ENCODE results near the gene GRIN3A. TPM values are rescaled to one million over a fixed set of nuclear protein-coding genes. Genes with fewer than 3 reads are reported as not detected.

The GRIN3A gene
- total RNA-seq, 1 experiment from 2014 or later: not detected

GRCh38 chr9:101668421-101668820, 70.0 kb downstream of the GRIN3A start:
- Mint-ChIP-seq H3K9me3 (ENCODE audit: unreplicated experiment) (no peaks in the 10 kb centered on the region), H3K27me3 (ENCODE audit: insufficient read depth, unreplicated experiment) (peaks cover 3% of the 10 kb centered on the region), H3K4me3 (ENCODE audit: unreplicated experiment) (no peak overlapping the region), H3K4me1 (ENCODE audit: low read depth, unreplicated experiment) (no peaks in the 10 kb centered on the region), H3K36me3 (ENCODE audit: insufficient read depth, unreplicated experiment) (no peaks in the 10 kb centered on the region), H3K27ac (ENCODE audit: unreplicated experiment) (no peak overlapping the region)
- no peaks in the 10 kb centered on the region for H3K27me3 ChIP-seq (replicated peaks; ENCODE audit: control insufficient read depth, insufficient read depth, low read length)
- no peak for DNase-seq
- ChIA-PET CTCF (no interaction called here), POLR2A (no interaction called here)
- no peaks in the 10 kb centered on the region for H3K9me3 ChIP-seq
- no peaks in the 10 kb centered on the region for H3K4me1 ChIP-seq
- TF ChIP-seq, protein P1, sequence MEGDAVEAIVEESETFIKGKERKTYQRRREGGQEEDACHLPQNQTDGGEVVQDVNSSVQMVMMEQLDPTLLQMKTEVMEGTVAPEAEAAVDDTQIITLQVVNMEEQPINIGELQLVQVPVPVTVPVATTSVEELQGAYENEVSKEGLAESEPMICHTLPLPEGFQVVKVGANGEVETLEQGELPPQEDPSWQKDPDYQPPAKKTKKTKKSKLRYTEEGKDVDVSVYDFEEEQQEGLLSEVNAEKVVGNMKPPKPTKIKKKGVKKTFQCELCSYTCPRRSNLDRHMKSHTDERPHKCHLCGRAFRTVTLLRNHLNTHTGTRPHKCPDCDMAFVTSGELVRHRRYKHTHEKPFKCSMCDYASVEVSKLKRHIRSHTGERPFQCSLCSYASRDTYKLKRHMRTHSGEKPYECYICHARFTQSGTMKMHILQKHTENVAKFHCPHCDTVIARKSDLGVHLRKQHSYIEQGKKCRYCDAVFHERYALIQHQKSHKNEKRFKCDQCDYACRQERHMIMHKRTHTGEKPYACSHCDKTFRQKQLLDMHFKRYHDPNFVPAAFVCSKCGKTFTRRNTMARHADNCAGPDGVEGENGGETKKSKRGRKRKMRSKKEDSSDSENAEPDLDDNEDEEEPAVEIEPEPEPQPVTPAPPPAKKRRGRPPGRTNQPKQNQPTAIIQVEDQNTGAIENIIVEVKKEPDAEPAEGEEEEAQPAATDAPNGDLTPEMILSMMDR (IDR thresholded peaks at IDR 0.05; ENCODE audit: insufficient read depth in 1 of 2, low read depth in 1 of 2, low read length in 1 of 2, severe bottlenecking in 1 of 2, unreplicated experiment in 1 of 2): no peak
- H3K4me3 ChIP-seq (ENCODE audit: low read depth, low read length): no peak overlapping the region
- H3K36me3 ChIP-seq (ENCODE audit: control insufficient read depth, insufficient read depth, low read length): no peaks in the 10 kb centered on the region
- intact Hi-C loops (cut with micrococcal nuclease; ENCODE audit: unreplicated experiment): no loop called here
- BruUV-seq (replicated peaks): no TSS peak

DNA sequence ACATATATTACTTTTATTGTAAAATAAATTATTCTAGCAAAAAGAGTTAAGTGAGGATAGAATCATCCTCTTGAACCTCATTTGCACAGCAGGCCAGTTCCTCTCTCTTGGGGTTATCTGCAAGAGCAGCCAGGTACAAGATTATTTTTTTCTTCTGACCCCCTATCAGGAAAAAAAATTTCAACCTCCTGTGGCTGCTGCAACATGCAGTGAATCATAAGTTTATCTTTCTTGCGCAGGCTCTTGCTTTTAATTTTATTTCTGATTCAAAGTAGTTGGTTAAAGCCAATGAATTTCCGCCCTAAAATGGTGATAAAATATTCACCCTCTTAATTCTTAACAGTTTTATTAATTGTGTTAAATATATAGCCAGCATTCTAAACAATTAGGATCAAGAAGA, 74.0 kb downstream of the GRIN3A start:
- no peaks in the 10 kb centered on the region for H3K4me1 ChIP-seq
- Mint-ChIP-seq H3K27ac (ENCODE audit: unreplicated experiment) (no peak overlapping the region), H3K27me3 (ENCODE audit: insufficient read depth, unreplicated experiment) (peaks cover 3% of the 10 kb centered on the region), H3K9me3 (ENCODE audit: unreplicated experiment) (no peaks in the 10 kb centered on the region), H3K4me3 (ENCODE audit: unreplicated experiment) (no peak overlapping the region), H3K4me1 (ENCODE audit: low read depth, unreplicated experiment) (no peaks in the 10 kb centered on the region), H3K36me3 (ENCODE audit: insufficient read depth, unreplicated experiment) (no peaks in the 10 kb centered on the region)
- no peak for DNase-seq
- CTCF ChIA-PET: no interaction called here
- POLR2A ChIA-PET: no interaction called here
- TF ChIP-seq, protein P1 (IDR thresholded peaks at IDR 0.05; ENCODE audit: insufficient read depth in 1 of 2, low read depth in 1 of 2, low read length in 1 of 2, severe bottlenecking in 1 of 2, unreplicated experiment in 1 of 2): no peak
- BruUV-seq (replicated peaks): no TSS peak
- H3K4me3 ChIP-seq (ENCODE audit: low read depth, low read length): no peak overlapping the region
- intact Hi-C loops (cut with micrococcal nuclease; ENCODE audit: unreplicated experiment): no loop called here
- H3K27me3 ChIP-seq (replicated peaks; ENCODE audit: control insufficient read depth, insufficient read depth, low read length): no peaks in the 10 kb centered on the region
- no peaks in the 10 kb centered on the region for H3K36me3 ChIP-seq (ENCODE audit: control insufficient read depth, insufficient read depth, low read length)
- H3K9me3 ChIP-seq: no peaks in the 10 kb centered on the region

DNA sequence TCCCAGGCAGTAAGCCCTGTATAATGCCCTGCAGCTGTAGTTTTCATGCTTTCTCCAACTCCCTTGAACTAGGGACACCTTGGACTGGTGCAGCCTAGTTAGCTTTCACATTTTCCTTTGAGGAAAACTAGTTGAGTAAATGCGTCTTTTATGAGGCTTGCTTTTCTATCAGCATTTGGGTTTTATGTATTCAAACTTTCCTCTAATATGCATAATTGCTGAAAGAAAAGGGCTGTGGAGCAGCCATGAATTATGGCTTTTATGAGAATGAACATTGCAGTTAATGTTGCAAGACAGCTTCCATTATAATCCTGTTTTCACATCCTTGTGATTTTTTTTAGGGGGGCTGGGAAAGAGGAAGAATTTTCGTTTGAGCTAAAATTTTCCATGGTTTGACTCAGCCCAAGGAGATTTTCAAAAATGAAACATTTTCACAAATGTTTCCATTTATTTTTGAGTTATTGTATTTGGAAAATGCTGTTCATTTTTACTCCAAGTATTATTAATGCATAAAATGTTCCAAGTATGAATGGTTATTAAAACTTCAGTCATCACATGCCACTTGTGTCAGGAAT, 85.8 kb downstream of the GRIN3A start:
- Mint-ChIP-seq H3K4me3 (ENCODE audit: unreplicated experiment) (no peak overlapping the region), H3K27ac (ENCODE audit: unreplicated experiment) (no peak overlapping the region), H3K9me3 (ENCODE audit: unreplicated experiment) (no peaks in the 10 kb centered on the region), H3K4me1 (ENCODE audit: low read depth, unreplicated experiment) (no peaks in the 10 kb centered on the region), H3K36me3 (ENCODE audit: insufficient read depth, unreplicated experiment) (no peaks in the 10 kb centered on the region), H3K27me3 (ENCODE audit: insufficient read depth, unreplicated experiment) (no peaks in the 10 kb centered on the region)
- Histone ChIP-seq H3K9me3 (no peaks in the 10 kb centered on the region), H3K4me1 (no peaks in the 10 kb centered on the region), H3K27me3 (replicated peaks; ENCODE audit: control insufficient read depth, insufficient read depth, low read length) (no peaks in the 10 kb centered on the region), H3K4me3 (ENCODE audit: low read depth, low read length) (no peak overlapping the region), H3K36me3 (ENCODE audit: control insufficient read depth, insufficient read depth, low read length) (no peaks in the 10 kb centered on the region)
- DNase-seq: no peak
- intact Hi-C loops (cut with micrococcal nuclease; ENCODE audit: unreplicated experiment): no loop called here
- POLR2A ChIA-PET: no interaction called here
- no TSS peak for BruUV-seq (replicated peaks)
- TF ChIP-seq, protein P1 (IDR thresholded peaks at IDR 0.05; ENCODE audit: insufficient read depth in 1 of 2, low read depth in 1 of 2, low read length in 1 of 2, severe bottlenecking in 1 of 2, unreplicated experiment in 1 of 2): no peak
- CTCF ChIA-PET: no interaction called here

Measured in Caco-2 (cell line).